Epithelial cell of proximal tubule (primary cell): ENCODE data around the gene CREB3L2. TPM values are rescaled to one million over a fixed set of nuclear protein-coding genes. Genes with fewer than 3 reads are reported as not detected.

Experiments
- DNase-seq: peaks from one replicate; pipeline ENCODE4 v3.0.0-alpha.2; 2011; ENCODE audit warnings: low read depth
- H3K4me3 ChIP-seq: 2 replicates; pipeline ENCODE4 v1.5.1; 2011; ENCODE audit warnings: low read depth, mild to moderate bottlenecking, low read length
- total RNA-seq: library from RNA; depleted of rRNA; stranded (reverse); fragments of >200 nt; gene quantifications from 2 replicates; pipeline ENCODE4 v1.2.3, GENCODE V29; 2015
- TF ChIP-seq, protein P1 (sequence below): conservative IDR thresholded peaks from 2 replicates; pipeline ENCODE4 v1.5.1; 2012; ENCODE audit warnings: low read depth, mild to moderate bottlenecking, low read length

Gene CREB3L2
- total RNA-seq, 1 donor from 2014 or later, result 18.3 TPM

DNA sequence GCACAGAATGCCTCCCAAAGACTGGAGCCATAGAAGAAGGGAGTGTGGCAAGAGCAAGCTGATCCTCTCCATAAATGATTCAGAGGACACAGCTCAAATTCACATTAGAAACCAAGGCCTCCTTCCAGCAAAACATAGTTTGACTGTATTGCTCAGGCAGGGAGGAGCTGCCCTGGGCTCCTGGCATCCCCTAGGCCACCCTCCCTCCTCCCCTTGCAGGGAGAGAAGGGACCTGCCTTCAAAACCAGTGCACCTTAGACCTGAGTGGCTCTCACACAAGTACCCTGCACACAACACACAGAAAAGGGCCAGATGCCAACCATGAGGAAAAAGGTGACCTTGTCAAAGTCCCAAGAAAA is 64.7 kb downstream of the CREB3L2 start:
- DNase-seq, result no peak
- TF ChIP-seq, protein P1, sequence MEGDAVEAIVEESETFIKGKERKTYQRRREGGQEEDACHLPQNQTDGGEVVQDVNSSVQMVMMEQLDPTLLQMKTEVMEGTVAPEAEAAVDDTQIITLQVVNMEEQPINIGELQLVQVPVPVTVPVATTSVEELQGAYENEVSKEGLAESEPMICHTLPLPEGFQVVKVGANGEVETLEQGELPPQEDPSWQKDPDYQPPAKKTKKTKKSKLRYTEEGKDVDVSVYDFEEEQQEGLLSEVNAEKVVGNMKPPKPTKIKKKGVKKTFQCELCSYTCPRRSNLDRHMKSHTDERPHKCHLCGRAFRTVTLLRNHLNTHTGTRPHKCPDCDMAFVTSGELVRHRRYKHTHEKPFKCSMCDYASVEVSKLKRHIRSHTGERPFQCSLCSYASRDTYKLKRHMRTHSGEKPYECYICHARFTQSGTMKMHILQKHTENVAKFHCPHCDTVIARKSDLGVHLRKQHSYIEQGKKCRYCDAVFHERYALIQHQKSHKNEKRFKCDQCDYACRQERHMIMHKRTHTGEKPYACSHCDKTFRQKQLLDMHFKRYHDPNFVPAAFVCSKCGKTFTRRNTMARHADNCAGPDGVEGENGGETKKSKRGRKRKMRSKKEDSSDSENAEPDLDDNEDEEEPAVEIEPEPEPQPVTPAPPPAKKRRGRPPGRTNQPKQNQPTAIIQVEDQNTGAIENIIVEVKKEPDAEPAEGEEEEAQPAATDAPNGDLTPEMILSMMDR, result no peak
- H3K4me3 ChIP-seq, result no peak overlapping the region

DNA sequence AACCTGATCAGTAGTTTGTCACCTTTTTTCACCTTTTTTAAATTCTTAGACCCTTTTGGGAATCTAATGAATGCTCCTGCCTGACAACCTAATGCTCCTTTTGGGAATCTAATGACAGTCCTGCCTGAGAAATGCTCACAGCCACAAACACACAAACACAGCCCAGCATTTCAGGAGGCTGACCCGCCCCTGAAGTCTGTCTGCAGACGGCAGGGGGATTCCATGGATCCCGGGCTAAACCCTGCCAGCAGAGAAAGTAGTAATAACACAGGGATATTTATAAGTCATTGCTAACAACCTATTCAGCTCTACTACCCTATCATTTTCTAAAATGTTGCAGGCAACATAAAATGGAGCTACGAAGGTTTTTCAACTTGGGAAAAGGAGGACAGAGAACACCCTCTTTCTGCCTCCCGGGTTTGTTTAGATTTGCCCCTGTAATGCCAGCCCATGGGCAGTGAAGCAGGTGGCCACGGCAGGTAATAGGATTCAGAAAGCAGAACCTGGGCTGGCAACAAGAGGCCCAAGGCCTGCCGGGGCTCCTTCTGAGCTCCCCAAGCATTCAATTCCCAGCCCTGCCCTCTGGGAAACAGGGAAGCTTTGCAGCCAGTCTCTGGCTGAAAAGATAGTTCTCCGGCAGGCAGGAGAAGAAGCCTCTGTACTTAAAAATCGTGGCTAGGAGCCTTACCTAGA is 65.2 kb downstream of the CREB3L2 start:
- H3K4me3 ChIP-seq, result no peak overlapping the region
- TF ChIP-seq, protein P1, result no peak
- no peak for DNase-seq

DNA sequence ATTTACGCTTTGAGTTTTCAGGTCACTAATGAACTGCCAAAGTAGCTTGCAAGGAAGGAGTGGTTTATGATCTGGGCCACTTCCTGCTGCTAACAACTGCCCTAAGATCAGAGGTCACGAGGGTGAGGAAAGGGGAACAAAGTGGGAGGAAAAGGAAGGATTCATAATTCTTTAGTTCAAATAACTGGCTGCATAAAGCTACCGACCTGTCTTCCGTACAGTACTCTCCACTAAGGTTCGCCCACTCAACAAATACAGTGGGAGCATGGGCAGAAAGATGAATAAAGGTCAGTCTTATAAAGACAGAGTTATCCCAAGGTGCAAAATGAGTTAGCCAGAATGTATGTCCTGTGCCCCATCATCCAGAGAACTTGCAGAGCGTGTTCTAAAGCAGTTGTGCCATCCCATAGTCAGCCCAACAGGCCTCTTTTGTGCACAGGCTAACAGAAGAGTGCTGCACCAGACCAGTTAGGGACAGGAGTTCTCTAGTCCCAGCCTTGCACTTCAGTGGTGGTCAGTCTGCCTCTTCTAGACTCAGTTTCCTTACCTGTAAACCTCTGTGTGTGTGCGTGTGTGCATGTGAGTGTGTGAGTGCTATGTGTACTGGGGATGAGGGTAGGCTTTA is 65.9 kb downstream of the CREB3L2 start:
- TF ChIP-seq, protein P1, result no peak
- DNase-seq, result no peak
- no peak overlapping the region for H3K4me3 ChIP-seq

DNA sequence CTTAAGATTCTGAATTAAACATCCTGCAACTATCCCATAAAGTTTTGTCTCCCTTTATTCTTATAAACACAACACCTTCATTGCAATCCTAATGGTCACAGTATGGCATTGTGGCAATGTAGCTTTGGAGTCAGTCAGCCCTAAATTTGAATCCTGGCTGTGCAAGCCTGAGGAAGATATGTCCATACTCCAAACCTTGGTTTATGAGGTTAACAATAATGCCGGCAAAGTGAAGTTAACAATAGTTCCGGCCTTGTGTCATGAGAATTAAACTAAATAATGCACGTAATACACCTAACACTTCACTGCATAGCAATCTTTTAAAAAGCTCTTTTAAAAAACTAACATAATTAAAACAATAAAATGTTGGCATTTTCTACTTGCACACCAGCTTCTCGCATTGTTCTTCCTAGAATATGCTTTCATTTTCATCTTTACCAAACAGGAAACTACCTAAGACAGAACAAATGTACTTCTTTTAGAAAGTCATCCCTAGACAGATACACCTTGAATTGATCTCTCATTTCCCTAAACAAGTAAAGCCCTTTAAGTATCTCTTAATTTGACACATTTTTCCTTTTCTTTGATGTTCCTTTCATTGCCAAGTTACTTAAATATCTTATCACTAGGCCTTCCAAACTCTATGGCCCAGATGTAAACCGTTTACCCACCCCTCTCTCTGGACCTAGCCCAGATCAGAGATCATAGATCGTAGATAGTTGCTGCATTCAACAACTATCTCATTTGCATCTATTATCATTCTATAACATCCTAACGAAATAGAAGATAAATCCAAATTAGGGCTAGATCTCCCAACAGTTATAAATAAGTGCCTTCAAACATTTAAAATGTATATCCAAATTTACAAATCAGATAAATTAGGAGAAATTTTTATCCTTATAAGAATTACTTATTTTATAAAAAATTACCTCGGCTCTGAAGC is 66.7 kb downstream of the CREB3L2 start:
- no peak overlapping the region for H3K4me3 ChIP-seq
- TF ChIP-seq, protein P1, result no peak
- DNase-seq, result no peak

DNA sequence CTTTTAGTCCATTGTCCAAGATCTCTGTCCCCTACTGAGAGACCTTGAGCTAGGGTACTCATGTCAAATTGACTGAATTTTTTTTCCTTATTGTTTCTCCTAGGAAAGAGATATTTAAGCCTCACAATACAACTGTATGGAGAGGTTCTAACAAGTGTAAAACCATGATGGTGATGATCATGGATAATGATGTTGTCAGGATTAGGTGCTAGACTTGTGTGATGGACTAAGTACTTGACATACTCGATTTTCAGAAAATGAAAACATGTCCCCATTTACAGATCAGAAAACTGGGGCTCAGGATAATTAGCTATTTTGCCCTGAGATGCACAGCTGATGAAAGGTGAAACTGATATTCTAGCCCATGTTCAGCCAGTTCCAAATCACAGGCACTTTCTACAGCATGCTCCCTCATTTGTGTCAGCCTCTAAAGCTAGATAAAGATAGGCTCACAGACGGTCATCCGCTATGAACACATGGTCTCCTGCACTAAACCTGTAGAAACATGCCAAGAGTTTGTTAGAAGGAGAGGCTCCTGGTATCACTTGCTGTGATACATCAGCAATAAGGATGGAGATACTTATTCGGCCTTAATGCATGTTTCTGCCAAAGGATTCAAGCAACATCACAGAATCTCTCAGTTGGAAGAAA is 67.6 kb downstream of the CREB3L2 start:
- no peak for DNase-seq
- TF ChIP-seq, protein P1, result no peak

DNA sequence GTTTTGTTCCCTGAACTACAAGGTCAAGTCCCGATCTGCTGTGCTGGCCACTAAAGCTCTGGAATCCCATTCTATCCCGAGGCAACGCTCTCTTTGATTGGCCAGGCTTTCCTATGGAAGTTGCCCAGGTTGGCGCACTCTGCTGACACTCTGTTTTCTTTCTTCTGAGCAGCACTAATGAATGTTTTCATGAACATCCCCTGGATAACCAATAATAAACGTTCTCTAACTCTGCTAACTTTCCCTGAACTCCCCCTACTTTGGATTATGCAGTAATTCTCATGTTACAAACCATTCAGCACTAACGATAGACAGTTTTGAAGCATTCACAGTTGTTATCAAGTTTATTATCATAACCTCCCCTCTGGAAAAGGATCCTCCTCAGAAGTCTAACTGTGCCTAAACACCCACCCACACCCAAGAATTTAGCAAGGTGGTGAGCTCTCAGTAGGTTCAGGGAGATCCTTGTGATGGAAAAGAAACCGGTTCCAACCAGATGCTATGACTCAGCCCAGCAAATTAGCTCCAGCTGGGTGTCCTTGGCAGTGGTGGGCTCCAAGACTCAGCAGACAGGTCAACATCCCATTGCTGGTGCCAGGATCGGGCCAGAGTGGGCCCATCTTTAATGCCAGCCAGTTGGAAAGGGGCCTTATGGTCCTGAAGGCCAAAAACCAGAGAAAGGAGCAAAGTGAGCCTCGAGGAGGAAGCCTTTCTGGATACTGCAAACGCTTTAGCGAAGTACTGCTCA is 68.4 kb downstream of the CREB3L2 start:
- peak; percentile 16 for DNase-seq
- TF ChIP-seq, protein P1, result no peak
- no peak overlapping the region for H3K4me3 ChIP-seq

More for the DNA sequence above, 67.6 kb downstream of the CREB3L2 start:
- H3K4me3 ChIP-seq, result no peak overlapping the region
